Body of pancreas (tissue), 4 donors: ENCODE measurements around the gene ABCA8.

Source experiments
- CTCF ChIP-seq, 7 experiments: fragments of 450-650 bp in 4 of 7; fragments of 200-600 bp in 3 of 7; sonication (generic) in 3 of 7; IDR thresholded peaks; one replicate each; pipeline ENCODE4 v1.5.1; 2016 to 2019; ENCODE audit warnings: antibody characterized with exemption in 7 of 7
- POLR2A ChIP-seq, 3 donors: fragments of 450-650 bp; IDR thresholded peaks; one replicate each; pipeline ENCODE4 v1.6.1; 2016; ENCODE audit warnings: antibody characterized with exemption in 3 of 3, mild to moderate bottlenecking in 2 of 3

DNA sequence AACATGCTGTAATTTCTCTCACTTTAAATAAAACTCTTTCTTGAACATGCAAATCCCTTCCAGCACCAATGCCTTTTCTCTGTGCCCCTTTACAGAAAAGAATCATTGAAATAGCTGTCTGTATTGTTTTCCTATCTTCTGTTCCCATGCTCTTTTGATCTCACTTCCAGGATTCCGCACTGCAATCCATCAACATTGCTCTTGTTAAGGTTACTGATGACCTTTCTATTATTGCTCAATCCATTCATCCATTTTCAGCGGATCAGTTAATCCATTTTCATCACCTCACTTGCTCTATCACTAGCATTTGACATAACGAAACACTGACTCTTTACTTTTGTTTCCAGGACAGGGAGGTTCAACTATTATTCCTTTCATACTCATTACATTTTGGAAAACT lies 130.5 kb downstream of the ABCA8 start:
- no peak for TF ChIP-seq CTCF (IDR thresholded peaks at IDR 0.05)
- no peak for TF ChIP-seq POLR2A (IDR thresholded peaks at IDR 0.05)
